CD4-positive, alpha-beta T cell (primary cell): ENCODE results near the gene USP2. TPM values are rescaled to one million over a fixed set of nuclear protein-coding genes. Genes with fewer than 3 reads are reported as not detected.

Experiments
- ATAC-seq: fragments of 200-7000 bp; cut with Tn5 transposase; one replicate; pipeline ENCODE4 v1.10.0; 2022; ENCODE audit warnings: mild to moderate bottlenecking; ENCODE audit not compliant: poor library complexity
- CTCF ChIA-PET: fragments of 350-600 bp; sonication (Branson Sonifier 250); formaldehyde crosslinking; loops from one replicate; lab custom pipeline; 2021; ENCODE audit warnings: antibody characterized with exemption, inconsistent platforms; lab: Charles Lee
- POLR2A ChIA-PET: fragments of 350-600 bp; sonication (Branson Sonifier 250); formaldehyde crosslinking; loops from one replicate; lab custom pipeline; 2021; ENCODE audit warnings: antibody characterized with exemption, inconsistent platforms; lab: Charles Lee
- DNase-seq, 14 experiments: peaks; one replicate each; pipeline ENCODE4 v3.0.0-alpha.2; 2013 to 2020; ENCODE audit warnings: mixed read lengths in 2 of 14
- H3K27ac ChIP-seq, 2 donors: one replicate each; pipeline versions ENCODE4 v1.5.1 to v1.7.0; 2013; ENCODE audit warnings: low read length in 2 of 2, low read depth in 1 of 2, mild to moderate bottlenecking in 1 of 2
- H3K27me3 ChIP-seq, 2 experiments: 1 replicate in 1 of 2; 2 replicates in 1 of 2; pipeline versions ENCODE4 v1.6.1 to v1.7.0; 2013; ENCODE audit warnings: low read length in 2 of 2, control low read depth in 1 of 2, mild to moderate bottlenecking in 1 of 2, moderate library complexity in 1 of 2; ENCODE audit not compliant: insufficient read depth in 2 of 2, control insufficient read depth in 1 of 2
- H3K36me3 ChIP-seq: one replicate; pipeline ENCODE4 v1.6.1; 2013; ENCODE audit warnings: low read length, control low read depth; ENCODE audit not compliant: insufficient read depth
- H3K4me1 ChIP-seq: one replicate; pipeline ENCODE4 v1.6.1; 2013; ENCODE audit warnings: low read length, control low read depth; ENCODE audit not compliant: insufficient read depth
- H3K4me3 ChIP-seq: one replicate; pipeline ENCODE4 v1.5.1; 2013; ENCODE audit warnings: mild to moderate bottlenecking, low read length, moderate library complexity
- H3K9me3 ChIP-seq, 2 experiments: 1 replicate in 1 of 2; 2 replicates in 1 of 2; pipeline versions ENCODE4 v1.6.1 to v1.7.0; 2013; ENCODE audit warnings: low read length in 2 of 2, mild to moderate bottlenecking in 2 of 2, control low read depth in 1 of 2, moderate library complexity in 1 of 2; ENCODE audit not compliant: control insufficient read depth in 1 of 2, insufficient read depth in 1 of 2
- H3K27ac Mint-ChIP-seq: one replicate; pipeline ENCODE4 v1.8.0; 2020; ENCODE audit warnings: mixed read lengths
- H3K27me3 Mint-ChIP-seq: one replicate; pipeline ENCODE4 v1.8.0; 2021; ENCODE audit warnings: mixed read lengths
- H3K36me3 Mint-ChIP-seq: one replicate; pipeline ENCODE4 v1.8.0; 2021; ENCODE audit warnings: low read depth, mixed read lengths
- H3K4me1 Mint-ChIP-seq: one replicate; pipeline ENCODE4 v1.8.0; 2021; ENCODE audit warnings: low read depth, mixed read lengths
- H3K4me3 Mint-ChIP-seq: one replicate; pipeline ENCODE4 v1.8.0; 2020; ENCODE audit warnings: mild to moderate bottlenecking, mixed read lengths
- H3K9me3 Mint-ChIP-seq: one replicate; pipeline ENCODE4 v1.8.0; 2020; ENCODE audit warnings: mixed read lengths
- CTCF ChIP-seq: fragments of 200-600 bp; IDR thresholded peaks from one replicate; pipeline ENCODE4 v1.8.0; 2022; ENCODE audit warnings: antibody characterized with exemption, mild to moderate bottlenecking
- intact Hi-C, 2 experiments: fragments of 100-400 bp; cut with DNase I in 1 of 2; cut with micrococcal nuclease in 1 of 2; formaldehyde crosslinking; loops; one replicate each; pipeline versions ENCODE4 v1.15.1 to v1.9.0; 2023 to 2025; cut with DNase I, micrococcal nuclease
- total RNA-seq, 174 experiments: library from RNA in 2 of 174; stranded (reverse) in 2 of 174; gene quantifications; one replicate each; pipeline ENCODE4 v1.2.3 and lab custom pipeline; 2021 to 2026

USP2 gene
- total RNA-seq, 2 experiments from 2014 or later = 2.0 to 2.6 TPM

DNA sequence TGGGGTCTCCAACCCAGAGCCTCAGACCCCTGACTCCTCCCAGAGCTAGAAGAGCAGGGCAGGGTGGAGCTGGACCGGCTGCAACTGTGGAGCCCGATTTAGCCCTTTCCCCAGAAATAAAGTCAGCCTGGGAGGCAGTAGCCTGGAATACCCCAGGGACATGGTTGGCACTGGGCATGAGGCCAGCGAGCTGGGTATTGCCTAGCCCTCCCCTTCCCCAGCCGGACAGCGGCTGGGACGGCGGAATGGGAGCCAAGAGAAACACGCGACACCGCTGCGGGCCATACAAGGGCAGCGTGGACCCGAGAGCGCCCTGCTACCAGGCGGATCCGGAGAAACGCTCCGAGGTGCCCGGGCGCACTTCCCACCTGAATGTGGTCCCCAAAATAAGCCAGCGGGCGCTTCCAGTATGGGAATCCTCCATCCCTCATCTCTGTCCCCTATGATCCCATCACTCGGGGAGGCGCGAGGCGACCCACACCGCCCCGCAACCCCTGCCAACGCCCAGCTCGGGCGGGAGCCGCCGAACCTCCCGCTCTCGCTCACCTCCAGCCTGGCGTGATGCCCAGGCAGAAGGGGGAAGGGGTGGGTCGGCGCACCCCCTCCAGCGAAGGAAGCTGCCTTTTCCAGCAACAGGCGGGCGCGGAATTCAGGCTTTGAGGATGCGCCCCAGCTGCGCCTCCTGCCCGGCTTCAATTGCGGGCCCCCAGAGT, 65.3 kb downstream of the USP2 start:
- peaks cover 33 to 34% of the 10 kb centered on the region in 2 experiments for H3K27me3 ChIP-seq
- intact Hi-C loops = no loop called here
- H3K27ac ChIP-seq = no peak overlapping the region
- Mint-ChIP-seq H3K9me3 (no peaks in the 10 kb centered on the region), H3K4me1 (peaks cover 14% of the 10 kb centered on the region), H3K4me3 (peak overlapping the region; percentile 76), H3K27ac (no peak overlapping the region), H3K27me3 (peaks cover 41% of the 10 kb centered on the region), H3K36me3 (no peaks in the 10 kb centered on the region)
- ATAC-seq (no peak), DNase-seq (peak in 1 of 14 experiments; percentile 37)
- no peaks in the 10 kb centered on the region for H3K9me3 ChIP-seq
- H3K4me1 ChIP-seq = peaks cover 67% of the 10 kb centered on the region
- ChIA-PET POLR2A (interaction anchor here (1.0 to 3.2 kb wide), 4 partner anchors 8 to 249 kb away, joined by 3 to 15 read pairs (median 4); partner anchors contain the start of gene VPS11), CTCF (interaction anchor here (1.1 to 2.2 kb wide), 4 partner anchors 9 to 111 kb away, joined by 4 to 6 read pairs (median 5); no protein-coding TSS in a partner anchor)
- H3K36me3 ChIP-seq = no peaks in the 10 kb centered on the region
- peak overlapping the region; percentile 51 for H3K4me3 ChIP-seq
- no peak for TF ChIP-seq CTCF

DNA sequence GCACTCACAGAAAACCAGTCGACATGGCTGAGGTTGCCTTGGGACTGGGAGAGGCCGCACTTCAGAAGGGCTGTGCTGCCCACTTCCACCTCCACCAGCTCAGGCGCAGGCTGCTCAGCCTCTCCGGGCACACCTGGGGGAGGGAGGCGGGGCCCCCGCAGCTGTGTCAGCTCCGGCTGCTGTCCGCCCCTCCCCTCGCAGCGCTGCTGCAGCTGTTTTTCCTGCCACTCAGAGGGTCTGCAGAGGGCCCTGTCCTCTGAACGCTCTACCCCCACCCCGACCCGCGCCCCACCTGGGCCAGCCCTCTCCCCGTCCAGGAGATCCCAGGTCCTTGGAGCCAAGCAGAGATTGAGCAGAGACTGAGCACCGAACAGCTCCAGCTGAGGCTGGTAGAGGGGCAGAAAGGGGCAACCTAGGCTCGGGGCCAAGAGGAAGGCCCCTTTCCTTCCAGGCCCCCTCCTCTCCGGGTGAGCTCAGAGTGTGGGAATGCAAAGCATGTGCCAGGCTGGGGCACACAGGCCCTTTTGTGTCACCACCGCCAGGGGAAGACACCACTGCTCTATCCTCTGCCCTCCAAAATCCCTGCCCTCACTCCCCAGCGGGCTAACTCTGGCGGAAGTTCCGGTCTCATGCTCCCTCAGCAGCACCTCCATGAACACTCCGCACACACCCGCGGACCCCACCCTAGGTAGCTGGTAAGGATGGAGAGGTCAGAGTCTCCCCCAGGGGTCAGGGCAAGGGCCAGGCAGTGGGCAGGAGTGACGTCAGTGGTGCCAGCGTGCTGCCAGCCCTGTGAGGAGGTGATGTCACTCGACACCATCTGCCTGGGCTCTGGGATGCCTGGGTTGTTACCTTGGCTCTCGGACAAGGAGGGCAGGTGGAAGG, 66.1 kb downstream of the USP2 start:
- H3K9me3 Mint-ChIP-seq = no peaks in the 10 kb centered on the region

More for the DNA sequence above, 66.1 kb downstream of the USP2 start:
- no peaks in the 10 kb centered on the region for H3K36me3 Mint-ChIP-seq
- Histone ChIP-seq H3K36me3 (no peaks in the 10 kb centered on the region), H3K4me3 (peak overlapping the region; percentile 51), H3K27me3 (peaks cover 33% of the 10 kb centered on the region in 2 experiments), H3K9me3 (no peaks in the 10 kb centered on the region), H3K27ac (no peak overlapping the region), H3K4me1 (peaks cover 59% of the 10 kb centered on the region)
- H3K27ac Mint-ChIP-seq = no peak overlapping the region
- H3K4me1 Mint-ChIP-seq = peaks cover 13% of the 10 kb centered on the region
- ChIA-PET CTCF (interaction anchor here (0.9 to 2.2 kb wide), 6 partner anchors 8 to 111 kb away, joined by 4 to 6 read pairs (median 4); no protein-coding TSS in a partner anchor), POLR2A (interaction anchor here (0.6 to 3.2 kb wide), 7 partner anchors 8 to 248 kb away, joined by 3 to 15 read pairs (median 3); partner anchors contain the start of genes RNF26 and VPS11)
- H3K27me3 Mint-ChIP-seq = peaks cover 41% of the 10 kb centered on the region
- intact Hi-C loops = no loop called here
- ATAC-seq (peak; percentile 63), DNase-seq (peak in 12 of 14 experiments; percentile 30 to 76 (median 56))
- no peak for TF ChIP-seq CTCF
- H3K4me3 Mint-ChIP-seq = peak overlapping the region; percentile 76
